GM06990 (cell line): ENCODE measurements around the gene GTF2I.
"Not testable (repeated sequence)": the region's sequence is repeated elsewhere in the genome, so short reads cannot be mapped to it uniquely, and the experiment has no call there.

ENCODE experiments used
- DNase-seq: peaks from one replicate; pipeline ENCODE4 v3.0.0-alpha.2; 2011; ENCODE audit not compliant: insufficient read length; ENCODE audit errors: extremely low read depth
- H3K27me3 ChIP-seq: replicated peaks from 2 replicates; pipeline ENCODE4 v1.6.0; 2011; ENCODE audit warnings: low read length; ENCODE audit not compliant: control insufficient read depth, insufficient read depth
- H3K36me3 ChIP-seq: 2 replicates; pipeline ENCODE4 v1.5.1; 2011; ENCODE audit warnings: low read length; ENCODE audit not compliant: control insufficient read depth, insufficient read depth
- H3K4me3 ChIP-seq: replicated peaks from 2 replicates; pipeline ENCODE4 v1.5.1; 2011; ENCODE audit warnings: low read depth, mild to moderate bottlenecking, control low read depth, low read length

The GTF2I gene

GRCh38 chr7:74789200-74789736 lies 131.8 kb downstream of the GTF2I start:
- H3K27me3 ChIP-seq, H3K4me3 ChIP-seq, H3K36me3 ChIP-seq, DNase-seq: not testable (repeated sequence)

DNA sequence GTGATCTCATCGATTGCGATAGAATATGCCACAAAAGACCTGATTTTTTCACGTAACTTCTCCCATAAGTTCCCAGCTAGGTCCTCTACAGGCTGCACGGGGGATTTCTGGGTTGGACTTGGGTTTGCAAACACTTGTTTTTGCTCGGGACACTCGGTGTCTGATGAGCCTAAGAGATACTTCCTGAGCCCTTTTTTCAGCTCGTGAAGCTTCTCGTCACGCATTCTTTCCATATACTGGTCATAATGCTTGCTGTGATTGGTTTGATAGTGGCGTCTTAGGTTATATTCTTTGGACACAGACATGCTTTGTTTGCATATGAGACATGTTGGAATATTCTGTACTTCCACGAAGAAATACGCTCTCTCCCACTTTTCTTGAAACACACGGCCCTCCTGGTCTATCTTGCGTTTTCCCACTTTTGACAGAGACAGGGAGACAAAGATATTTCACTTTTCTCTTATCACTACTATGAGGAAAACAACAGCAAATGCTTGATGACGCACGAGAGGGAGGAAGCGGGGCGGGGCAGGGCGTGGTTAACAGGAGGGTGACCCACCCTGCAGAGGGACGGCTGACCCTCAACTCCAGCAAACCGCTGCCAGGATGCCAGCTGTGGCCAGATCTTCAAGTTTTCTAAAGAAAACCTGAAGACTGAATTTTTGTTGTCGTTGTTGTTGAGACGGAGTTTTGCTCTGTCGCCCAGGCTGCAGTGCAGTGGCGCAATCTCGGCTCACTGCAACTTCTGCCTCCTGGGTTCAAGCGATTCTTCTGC lies 140.5 kb downstream of the GTF2I start:
- not testable (repeated sequence) for H3K36me3 ChIP-seq, H3K27me3 ChIP-seq, DNase-seq, H3K4me3 ChIP-seq

DNA sequence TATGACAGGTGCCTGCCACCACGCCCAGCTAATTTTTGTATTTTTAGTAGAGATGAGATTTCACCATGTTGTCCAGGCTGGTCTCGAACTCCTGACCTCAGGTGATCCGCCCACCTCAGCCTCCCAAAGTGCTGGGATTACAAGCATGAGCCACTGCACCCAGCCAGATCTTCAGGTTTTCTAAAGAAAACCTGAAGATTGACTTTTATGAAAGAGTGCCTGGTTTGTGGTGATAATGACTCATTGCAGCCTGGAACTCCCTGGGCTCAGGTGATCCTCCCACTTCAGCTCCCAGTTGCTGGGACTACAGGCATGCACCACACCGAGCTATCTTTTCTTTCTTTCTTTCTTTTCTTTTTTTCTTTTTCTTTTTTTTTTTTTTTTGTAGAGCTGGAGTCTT lies 141.1 kb downstream of the GTF2I start:
- not testable (repeated sequence) for H3K27me3 ChIP-seq, DNase-seq, H3K36me3 ChIP-seq, H3K4me3 ChIP-seq
